Parathyroid adenoma (tissue), 2 donors: ENCODE results near the gene TAS2R14.

ENCODE experiments used
- H2AFZ ChIP-seq: fragments of 300-600 bp; sonication (generic); one replicate; pipeline ENCODE4 v1.7.0; 2017; ENCODE audit warnings: antibody characterized with exemption, mild to moderate bottlenecking
- H3K27ac ChIP-seq: fragments of 300-600 bp; sonication (generic); one replicate; pipeline ENCODE4 v1.7.0; 2017
- H3K27me3 ChIP-seq: fragments of 300-600 bp; sonication (generic); one replicate; pipeline ENCODE4 v1.7.0; 2017; ENCODE audit warnings: low read length; ENCODE audit not compliant: control insufficient read depth, insufficient read depth
- H3K36me3 ChIP-seq: fragments of 300-600 bp; sonication (generic); one replicate; pipeline ENCODE4 v1.7.0; 2017; ENCODE audit warnings: low read length; ENCODE audit not compliant: control insufficient read depth, insufficient read depth
- H3K4me1 ChIP-seq: fragments of 300-600 bp; sonication (generic); one replicate; pipeline ENCODE4 v1.7.0; 2017; ENCODE audit warnings: control low read depth
- H3K4me2 ChIP-seq: fragments of 300-600 bp; sonication (generic); one replicate; pipeline ENCODE4 v1.7.0; 2017; ENCODE audit warnings: low read length
- H3K4me3 ChIP-seq: fragments of 300-600 bp; sonication (generic); one replicate; pipeline ENCODE4 v1.7.0; 2017; ENCODE audit warnings: low read depth, low read length
- H3K79me2 ChIP-seq: fragments of 300-600 bp; sonication (generic); one replicate; pipeline ENCODE4 v1.7.0; 2017; ENCODE audit warnings: control low read depth
- H3K9ac ChIP-seq: fragments of 300-600 bp; sonication (generic); one replicate; pipeline ENCODE4 v1.7.0; 2017; ENCODE audit warnings: mild to moderate bottlenecking
- H3K9me3 ChIP-seq: fragments of 300-600 bp; sonication (generic); one replicate; pipeline ENCODE4 v1.7.0; 2017; ENCODE audit warnings: low read length; ENCODE audit not compliant: control insufficient read depth
- TF ChIP-seq, protein P1 (sequence below): fragments of 300-600 bp; sonication (generic); IDR thresholded peaks from one replicate; pipeline ENCODE4 v1.7.0; 2017; ENCODE audit warnings: antibody characterized with exemption, mild to moderate bottlenecking
- donor health status: primary hyperparathyroidism.

TAS2R14 gene

DNA sequence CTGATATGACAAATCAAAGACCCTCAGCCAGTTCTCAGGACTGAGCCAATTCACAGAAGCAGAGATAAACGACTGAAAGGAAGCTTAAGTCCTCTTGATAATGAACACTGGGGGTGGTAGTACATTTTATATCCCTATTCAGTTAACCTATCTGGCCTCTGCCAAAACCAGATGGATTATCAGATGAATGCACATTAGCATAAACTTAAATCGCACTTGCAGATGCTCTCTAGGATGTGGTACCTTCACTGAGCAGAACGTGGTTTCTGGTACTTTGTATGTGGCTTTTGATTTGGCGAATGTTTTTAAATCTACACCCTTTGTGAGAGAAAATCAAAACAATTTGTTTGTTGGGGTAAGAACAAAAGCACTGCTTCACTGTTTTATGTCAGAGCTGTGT lies 21.1 kb upstream of the TAS2R14 start:
- TF ChIP-seq, protein P1, sequence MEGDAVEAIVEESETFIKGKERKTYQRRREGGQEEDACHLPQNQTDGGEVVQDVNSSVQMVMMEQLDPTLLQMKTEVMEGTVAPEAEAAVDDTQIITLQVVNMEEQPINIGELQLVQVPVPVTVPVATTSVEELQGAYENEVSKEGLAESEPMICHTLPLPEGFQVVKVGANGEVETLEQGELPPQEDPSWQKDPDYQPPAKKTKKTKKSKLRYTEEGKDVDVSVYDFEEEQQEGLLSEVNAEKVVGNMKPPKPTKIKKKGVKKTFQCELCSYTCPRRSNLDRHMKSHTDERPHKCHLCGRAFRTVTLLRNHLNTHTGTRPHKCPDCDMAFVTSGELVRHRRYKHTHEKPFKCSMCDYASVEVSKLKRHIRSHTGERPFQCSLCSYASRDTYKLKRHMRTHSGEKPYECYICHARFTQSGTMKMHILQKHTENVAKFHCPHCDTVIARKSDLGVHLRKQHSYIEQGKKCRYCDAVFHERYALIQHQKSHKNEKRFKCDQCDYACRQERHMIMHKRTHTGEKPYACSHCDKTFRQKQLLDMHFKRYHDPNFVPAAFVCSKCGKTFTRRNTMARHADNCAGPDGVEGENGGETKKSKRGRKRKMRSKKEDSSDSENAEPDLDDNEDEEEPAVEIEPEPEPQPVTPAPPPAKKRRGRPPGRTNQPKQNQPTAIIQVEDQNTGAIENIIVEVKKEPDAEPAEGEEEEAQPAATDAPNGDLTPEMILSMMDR = no peak
- Histone ChIP-seq H3K4me1 (no peaks in the 10 kb centered on the region), H3K4me3 (no peak overlapping the region), H3K27me3 (no peaks in the 10 kb centered on the region), H3K9ac (no peak overlapping the region), H3K9me3 (no peaks in the 10 kb centered on the region), H3K36me3 (no peaks in the 10 kb centered on the region), H3K27ac (no peak overlapping the region), H3K4me2 (no peak overlapping the region), H3K79me2 (peaks cover 10% of the 10 kb centered on the region), H2AFZ (no peak overlapping the region)

- Histone ChIP-seq H3K27me3 (no peaks in the 10 kb centered on the region), H3K9ac (no peak overlapping the region), H3K9me3 (no peaks in the 10 kb centered on the region), H3K36me3 (no peaks in the 10 kb centered on the region), H3K79me2 (peaks cover 10% of the 10 kb centered on the region), H3K27ac (no peak overlapping the region), H3K4me1 (no peaks in the 10 kb centered on the region), H3K4me2 (no peak overlapping the region), H2AFZ (no peak overlapping the region), H3K4me3 (no peak overlapping the region)
- TF ChIP-seq, protein P1 = no peak
Observed at GRCh38 chr12:10959804-10960203, 20.7 kb upstream of the TAS2R14 start.

GRCh38 chr12:10957741-10958140 lies 18.7 kb upstream of the TAS2R14 start:
- Histone ChIP-seq H3K4me1 (no peaks in the 10 kb centered on the region), H3K4me3 (no peak overlapping the region), H3K9me3 (no peaks in the 10 kb centered on the region), H3K79me2 (peaks cover 14% of the 10 kb centered on the region), H3K9ac (no peak overlapping the region), H2AFZ (no peak overlapping the region), H3K36me3 (no peaks in the 10 kb centered on the region), H3K27me3 (no peaks in the 10 kb centered on the region), H3K4me2 (no peak overlapping the region), H3K27ac (no peak overlapping the region)
- TF ChIP-seq, protein P1 = no peak

GRCh38 chr12:10956085-10956484 lies 17.0 kb upstream of the TAS2R14 start:
- Histone ChIP-seq H3K4me2 (no peak overlapping the region), H3K9ac (no peak overlapping the region), H3K4me3 (no peak overlapping the region), H3K27me3 (no peaks in the 10 kb centered on the region), H3K27ac (no peak overlapping the region), H3K4me1 (no peaks in the 10 kb centered on the region), H3K9me3 (no peaks in the 10 kb centered on the region), H3K36me3 (no peaks in the 10 kb centered on the region), H3K79me2 (peaks cover 14% of the 10 kb centered on the region), H2AFZ (no peak overlapping the region)
- TF ChIP-seq, protein P1 = no peak

- H3K36me3 ChIP-seq = no peaks in the 10 kb centered on the region
- no peak overlapping the region for H3K4me2 ChIP-seq
- H3K27me3 ChIP-seq = no peaks in the 10 kb centered on the region
- H3K27ac ChIP-seq = no peak overlapping the region
- H3K9me3 ChIP-seq = no peaks in the 10 kb centered on the region
- H3K79me2 ChIP-seq = peaks cover 9% of the 10 kb centered on the region
- no peaks in the 10 kb centered on the region for H3K4me1 ChIP-seq
- TF ChIP-seq, protein P1 = no peak
- H3K9ac ChIP-seq = no peak overlapping the region
- no peak overlapping the region for H3K4me3 ChIP-seq
- no peak overlapping the region for H2AFZ ChIP-seq
Observed at GRCh38 chr12:10952645-10953044, 13.6 kb upstream of the TAS2R14 start.
